ENCODE data around the gene LLGL2.

The LLGL2 gene

GRCh38 chr17:75565066-75565465 is 39.6 kb downstream of the LLGL2 start:
- no peak overlapping the region for H3K27ac ChIP-seq
- intact Hi-C loops (cut with DNase I; ENCODE audit: low total_unique reads) = no loop called here
- no peaks in the 10 kb centered on the region for H3K27me3 ChIP-seq
- peaks cover 0 to 3% (median 0%) of the 10 kb centered on the region in 4 donors for H3K4me1 ChIP-seq
- no peak for TF ChIP-seq CTCF (IDR thresholded peaks at IDR 0.05)
- H3K36me3 ChIP-seq = peaks cover 0 to 63% (median 11%) of the 10 kb centered on the region in 3 donors
- H3K9me3 ChIP-seq = no peaks in the 10 kb centered on the region
- H3K4me3 ChIP-seq = no peak overlapping the region
- no peak for DNase-seq

- DNase-seq = no peak
- no peaks in the 10 kb centered on the region for H3K27me3 ChIP-seq
- no peaks in the 10 kb centered on the region for H3K9me3 ChIP-seq
- peaks cover 0 to 3% (median 0%) of the 10 kb centered on the region in 4 donors for H3K4me1 ChIP-seq
- H3K27ac ChIP-seq = no peak overlapping the region
- no peak for TF ChIP-seq CTCF (IDR thresholded peaks at IDR 0.05)
- no peak overlapping the region for H3K4me3 ChIP-seq
- intact Hi-C loops (cut with DNase I; ENCODE audit: low total_unique reads) = no loop called here
- H3K36me3 ChIP-seq = peaks cover 0 to 69% (median 11%) of the 10 kb centered on the region in 3 donors
Observed at GRCh38 chr17:75565618-75566017, 40.1 kb downstream of the LLGL2 start.

- no peak overlapping the region for H3K4me3 ChIP-seq
- peaks cover 0 to 77% (median 11%) of the 10 kb centered on the region in 3 donors for H3K36me3 ChIP-seq
- H3K9me3 ChIP-seq = no peaks in the 10 kb centered on the region
- DNase-seq = no peak
- H3K27me3 ChIP-seq = no peaks in the 10 kb centered on the region
- H3K4me1 ChIP-seq = peaks cover 0 to 3% (median 0%) of the 10 kb centered on the region in 4 donors
- no peak overlapping the region for H3K27ac ChIP-seq
- TF ChIP-seq CTCF (IDR thresholded peaks at IDR 0.05) = no peak
- intact Hi-C loops (cut with DNase I; ENCODE audit: low total_unique reads) = no loop called here
Observed at GRCh38 chr17:75566416-75566815, 40.9 kb downstream of the LLGL2 start.

- Histone ChIP-seq H3K27me3 (no peaks in the 10 kb centered on the region), H3K4me3 (no peak overlapping the region), H3K27ac (no peak overlapping the region), H3K9me3 (no peaks in the 10 kb centered on the region), H3K36me3 (peaks cover 0 to 81% (median 11%) of the 10 kb centered on the region in 3 donors), H3K4me1 (peaks cover 0 to 3% (median 0%) of the 10 kb centered on the region in 4 donors)
- intact Hi-C loops (cut with DNase I; ENCODE audit: low total_unique reads) = no loop called here
- TF ChIP-seq CTCF (IDR thresholded peaks at IDR 0.05) = no peak
- DNase-seq = no peak
Observed at GRCh38 chr17:75566834-75567233, 41.3 kb downstream of the LLGL2 start.

- Histone ChIP-seq H3K4me3 (no peak overlapping the region), H3K9me3 (no peaks in the 10 kb centered on the region), H3K36me3 (peaks cover 0 to 86% (median 4%) of the 10 kb centered on the region in 3 donors), H3K27ac (no peak overlapping the region), H3K27me3 (no peaks in the 10 kb centered on the region), H3K4me1 (no peaks in the 10 kb centered on the region)
- intact Hi-C loops (cut with DNase I; ENCODE audit: low total_unique reads) = no loop called here
- no peak for TF ChIP-seq CTCF (IDR thresholded peaks at IDR 0.05)
- no peak for DNase-seq
Observed at GRCh38 chr17:75568412-75569255, 43.1 kb downstream of the LLGL2 start.
